AG20443 (cell line): ENCODE data around the gene CARD19.
A peak's percentile ranks its signal among the peaks of the same experiment; 100 is the strongest.
"Not testable (repeated sequence)": the region's sequence is repeated elsewhere in the genome, so short reads cannot be mapped to it uniquely, and the experiment has no call there.

Experiments used
- DNase-seq: peaks from one replicate; pipeline ENCODE4 v3.0.0; 2012; ENCODE audit warnings: low spot score, mixed read lengths

The CARD19 gene

DNA sequence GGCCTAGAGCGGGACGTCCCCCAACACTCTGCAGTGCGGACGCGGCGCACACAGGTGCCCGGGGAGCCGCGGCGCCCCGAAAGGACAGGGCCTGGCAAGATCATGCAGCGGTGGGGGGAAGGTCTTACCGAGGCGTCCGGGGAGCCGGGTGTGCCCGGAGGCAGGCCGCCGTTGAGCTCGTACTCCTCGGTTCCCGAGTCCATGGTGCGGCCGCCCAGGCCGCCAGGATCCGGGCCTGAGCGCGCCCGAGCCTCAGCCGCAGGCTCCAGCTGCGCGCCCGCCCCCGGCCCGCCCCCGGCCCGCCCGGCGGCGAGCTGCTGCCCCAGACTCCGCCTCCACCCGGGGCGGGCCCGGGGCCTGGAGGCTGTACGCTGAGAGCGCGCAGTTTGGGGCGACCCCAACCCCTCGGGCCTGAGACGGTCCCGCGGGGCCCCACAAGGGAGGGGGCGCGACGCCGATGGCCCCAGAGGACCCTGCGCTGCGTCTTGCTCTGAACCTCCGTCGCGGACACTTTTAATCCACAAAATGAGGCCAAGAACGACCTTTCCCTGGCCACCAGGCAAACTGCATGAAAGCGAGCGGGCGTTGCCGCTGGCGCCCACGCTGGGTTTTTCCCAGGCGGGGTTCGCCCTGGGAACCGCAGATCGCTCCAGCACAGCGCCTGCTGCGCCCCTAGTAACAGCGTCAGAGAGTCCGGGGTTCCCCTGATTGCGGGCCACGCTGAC, 38.2 kb downstream of the CARD19 start, which contains the start of gene NINJ1:
Gene NINJ1 (minus strand): TSS at position 237 of the 725 bp plus-strand sequence. CDS start 34 bp downstream, at position 203.
- DNase-seq, result peak; percentile 97

DNA sequence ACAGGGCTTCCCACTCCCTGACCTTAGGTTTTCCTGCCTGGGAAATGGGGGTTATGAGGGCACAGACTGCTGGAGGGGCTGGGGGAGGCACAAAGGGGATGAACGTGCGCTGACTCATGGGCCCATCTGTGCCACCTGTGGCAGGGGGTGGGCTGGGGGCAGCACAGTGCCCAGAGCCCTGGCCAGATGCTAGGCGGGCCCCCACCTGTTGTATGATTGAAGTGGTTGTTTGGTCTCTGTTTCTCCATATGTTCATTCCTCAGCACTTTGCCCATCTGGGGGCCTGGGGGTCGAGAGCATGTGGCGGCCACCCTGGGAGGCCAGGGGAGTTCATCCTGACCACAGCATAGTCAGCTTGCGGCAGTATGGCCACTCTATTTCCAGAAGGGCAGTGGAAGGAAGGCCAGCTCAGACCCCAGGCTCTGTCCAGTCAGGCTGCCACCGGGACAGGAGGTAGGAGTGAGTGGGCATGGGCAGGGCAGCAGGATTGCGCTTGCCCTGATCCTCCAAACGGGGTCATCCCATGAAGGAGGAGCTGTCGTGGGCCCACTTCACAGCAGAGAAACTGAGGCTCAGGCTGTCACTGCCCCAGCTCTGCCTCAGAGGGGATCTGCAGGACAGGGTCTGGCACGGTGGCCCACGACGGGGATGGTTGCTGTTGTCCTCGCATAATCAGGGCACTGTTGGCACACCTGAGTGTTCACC, 38.9 kb downstream of the CARD19 start:
- no peak for DNase-seq

DNA sequence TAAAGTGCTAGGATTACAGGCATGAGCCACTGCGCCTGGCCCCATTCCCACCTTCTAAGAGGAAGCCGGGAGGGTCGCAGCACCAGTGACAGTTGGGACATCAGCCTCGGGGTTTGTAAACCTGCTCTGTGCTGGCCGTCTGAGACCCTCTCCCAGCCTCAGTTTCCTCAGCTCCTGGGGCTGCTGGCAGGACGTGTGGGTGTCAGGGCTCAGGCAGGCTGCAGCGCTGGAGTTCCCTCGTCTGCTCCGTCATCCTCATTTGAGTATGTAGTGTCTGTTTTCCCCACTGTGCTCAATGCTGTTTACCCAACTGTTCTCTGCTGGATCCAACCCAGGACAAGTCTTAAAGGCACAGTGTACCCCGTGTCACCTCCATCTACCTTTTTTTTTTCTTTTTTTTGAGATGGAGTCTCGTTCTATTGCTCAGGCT, 40.0 kb downstream of the CARD19 start:
- DNase-seq, result peak; percentile 59

DNA sequence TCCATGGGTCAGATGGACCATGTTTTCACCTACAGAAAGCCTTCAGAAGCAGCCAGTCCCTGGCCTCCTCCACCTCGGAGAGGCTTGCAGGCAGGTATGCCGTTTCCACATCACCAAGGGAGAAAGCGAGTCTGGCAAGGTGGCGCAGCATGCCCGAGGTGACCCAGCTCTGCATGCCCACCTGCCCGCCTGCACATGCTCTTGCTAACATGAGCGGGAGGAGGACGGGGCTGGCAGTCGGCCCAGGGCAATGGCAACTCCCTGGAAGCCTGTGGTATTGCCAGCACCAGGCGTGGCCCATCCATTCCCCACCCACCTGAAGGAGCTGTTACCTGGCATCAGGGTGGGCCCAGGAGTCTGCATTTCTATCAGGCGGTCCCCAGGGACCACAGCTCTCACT, 41.3 kb downstream of the CARD19 start:
- DNase-seq, result no peak

DNA sequence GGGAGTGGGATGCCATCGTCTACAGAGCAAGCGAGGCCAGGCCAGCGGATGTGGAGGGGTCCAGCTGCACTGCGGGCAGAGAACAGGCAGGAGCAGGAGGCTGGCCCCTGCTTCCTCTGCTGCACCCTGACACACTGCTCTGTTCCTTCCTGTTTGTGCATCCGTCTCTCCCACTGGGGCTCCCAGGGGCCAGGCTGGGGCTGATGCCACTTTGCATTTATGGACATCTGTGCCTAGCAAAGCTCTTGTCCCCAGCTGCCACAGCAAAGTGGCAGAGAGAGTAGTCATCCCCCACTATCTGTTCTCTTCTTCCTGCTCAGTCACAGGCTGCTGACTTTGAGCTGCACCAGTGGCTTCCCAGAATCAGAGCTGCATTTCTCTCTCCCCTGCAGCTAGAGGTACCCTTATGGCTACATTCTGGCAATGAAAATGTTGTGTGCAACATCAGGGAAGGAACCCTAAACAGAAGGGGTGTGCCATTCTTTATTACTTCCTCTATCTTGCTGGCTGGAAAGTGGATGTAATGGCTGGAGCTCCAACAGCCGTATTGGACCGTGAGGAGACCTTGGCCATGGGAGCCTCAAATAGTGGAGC, 42.3 kb downstream of the CARD19 start:
- DNase-seq, result no peak

DNA sequence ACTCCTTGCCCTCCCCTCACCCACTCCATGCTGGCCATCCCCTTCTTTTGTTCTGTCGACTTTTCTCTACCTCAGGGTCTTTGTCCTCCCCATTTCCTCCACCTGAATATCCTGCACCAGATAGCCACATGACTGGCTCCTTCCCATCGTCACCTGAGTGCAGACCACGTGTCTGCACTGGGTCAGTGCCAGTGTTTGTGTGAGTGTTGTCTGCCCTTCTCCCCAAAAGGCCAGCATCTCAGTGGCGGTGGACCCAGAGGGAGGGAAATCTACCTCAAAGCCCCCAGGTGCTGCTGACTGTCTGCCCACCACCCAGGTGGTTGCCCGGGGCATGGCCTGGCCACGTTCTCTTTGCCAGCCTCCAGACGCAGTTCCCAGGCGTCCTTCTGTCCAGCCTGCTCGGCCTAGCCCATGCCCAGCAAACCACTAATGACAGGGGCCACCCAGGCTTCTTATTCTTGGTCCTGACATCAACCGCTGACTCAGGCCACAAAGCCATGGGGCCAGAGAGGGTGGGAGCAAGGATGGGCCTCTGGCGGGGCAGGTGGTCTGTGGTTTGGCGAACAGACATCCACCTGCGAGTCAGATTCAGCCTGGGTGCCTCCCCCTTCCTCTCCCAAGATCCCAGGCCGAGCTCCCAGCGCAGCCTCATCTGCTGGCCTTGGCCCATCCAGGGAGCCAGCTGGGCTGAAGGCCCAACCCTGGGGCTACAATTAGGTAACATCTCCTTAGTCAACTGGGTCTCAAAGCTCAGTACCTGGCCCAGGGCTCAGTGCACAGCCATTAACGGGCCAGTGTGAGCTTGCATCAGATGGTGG, 43.6 kb downstream of the CARD19 start:
- no peak for DNase-seq

DNA sequence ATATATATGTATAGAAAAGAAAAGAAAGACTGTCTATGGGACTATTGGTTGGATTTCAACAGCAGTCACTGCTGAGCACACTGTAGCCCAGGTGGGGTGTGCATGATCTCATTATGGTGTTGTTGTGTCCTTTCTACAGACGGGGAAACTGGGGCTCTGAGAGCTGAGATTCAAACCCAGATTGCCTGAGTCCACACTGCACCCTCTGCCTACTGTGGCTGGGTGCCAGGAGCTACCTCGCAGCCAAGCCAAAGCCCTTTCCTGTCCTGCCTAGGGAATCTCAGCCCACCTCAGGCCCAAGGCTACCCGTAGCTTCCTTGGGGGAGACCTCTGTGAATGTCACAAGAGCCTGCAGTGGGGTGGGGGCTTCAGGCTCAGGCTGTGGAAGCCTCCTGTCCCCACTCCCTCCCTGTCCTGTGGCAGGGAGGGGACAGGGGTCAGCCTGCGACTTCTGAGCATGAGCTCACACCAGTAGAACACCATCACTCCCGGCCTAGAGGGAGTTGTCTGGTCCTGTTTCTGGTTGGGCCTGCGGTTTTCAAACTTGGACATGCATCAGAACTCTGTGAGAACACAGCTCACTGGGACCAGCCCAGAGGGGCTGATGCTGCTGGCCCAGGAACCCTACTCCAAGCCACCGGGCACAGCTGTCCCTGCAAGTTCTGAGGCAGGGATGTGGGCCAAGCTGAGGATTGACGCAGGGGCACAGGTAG, 45.9 kb downstream of the CARD19 start:
- peak; percentile 43 for DNase-seq

DNA sequence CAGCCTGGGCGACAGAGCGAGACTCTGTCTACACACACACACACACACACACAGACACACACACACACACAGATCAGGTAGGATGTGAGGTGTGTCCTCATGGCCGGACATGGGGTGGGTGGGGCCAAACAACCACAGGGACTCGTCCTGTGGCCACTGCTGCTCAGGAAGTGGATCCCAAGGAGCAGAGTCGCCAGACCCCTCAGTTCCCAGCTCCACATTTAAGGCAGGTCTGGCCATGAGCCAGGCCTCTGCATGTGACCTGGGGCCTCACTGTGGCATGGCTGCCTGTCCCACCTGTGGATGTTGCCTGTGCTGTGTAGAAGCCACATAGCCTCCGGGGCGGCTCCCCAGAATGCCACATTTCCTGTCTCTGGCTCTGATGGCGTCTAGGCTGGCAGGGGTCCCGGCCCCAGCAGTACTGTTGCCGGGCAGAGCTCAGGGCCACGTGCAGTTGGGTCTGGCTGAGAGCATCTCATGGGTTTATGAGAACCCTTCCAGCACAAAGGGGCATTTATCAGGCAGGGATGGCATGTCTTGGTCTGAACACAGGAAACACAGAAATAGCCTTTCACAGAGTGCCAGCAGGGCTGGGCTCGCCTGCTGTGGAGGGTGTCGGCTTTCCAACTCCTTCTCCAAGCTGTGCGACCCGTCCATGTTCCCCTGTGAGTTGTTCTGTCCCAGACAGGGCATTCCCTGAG, 48.0 kb downstream of the CARD19 start:
- DNase-seq, result peak; percentile 30

DNA sequence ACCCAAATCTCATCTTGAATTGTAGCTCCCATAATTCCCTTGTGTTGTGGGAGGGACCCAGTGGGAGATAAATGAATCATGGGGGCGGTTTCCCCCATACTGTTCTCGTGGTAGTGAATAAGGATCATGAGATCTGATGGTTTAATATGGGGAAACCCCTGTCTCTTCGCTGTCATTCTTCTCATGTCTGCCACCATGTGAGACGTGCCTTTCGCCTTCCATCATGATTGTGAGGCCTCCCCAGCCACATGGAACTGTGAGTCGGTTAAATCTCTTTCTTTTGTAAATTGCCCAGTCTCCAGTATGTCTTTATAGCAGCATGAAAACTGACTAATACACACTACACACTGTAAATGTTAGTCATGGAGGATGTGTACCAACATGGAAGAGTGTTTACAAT, 50.7 kb downstream of the CARD19 start:
- DNase-seq, result not testable (repeated sequence)

DNA sequence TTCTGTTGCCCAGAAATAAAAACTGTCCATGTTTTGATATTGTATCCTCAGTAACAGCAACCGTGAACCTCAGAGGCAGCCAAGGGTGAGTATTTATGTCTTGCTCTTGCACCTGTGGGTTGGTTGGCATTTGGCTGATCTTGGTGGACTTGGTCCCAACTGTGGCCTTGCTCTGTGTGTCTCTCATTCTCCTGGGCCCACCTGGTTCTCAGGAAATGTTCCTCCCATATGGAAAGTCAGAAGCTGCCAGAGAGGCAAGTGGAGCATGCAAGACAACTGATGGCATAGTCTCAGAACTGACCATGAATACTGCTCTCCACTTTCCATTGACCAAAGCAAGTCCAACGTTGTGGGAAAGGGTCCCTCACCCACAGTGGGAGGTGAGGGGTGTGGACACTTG, 51.6 kb downstream of the CARD19 start:
- no peak for DNase-seq

DNA sequence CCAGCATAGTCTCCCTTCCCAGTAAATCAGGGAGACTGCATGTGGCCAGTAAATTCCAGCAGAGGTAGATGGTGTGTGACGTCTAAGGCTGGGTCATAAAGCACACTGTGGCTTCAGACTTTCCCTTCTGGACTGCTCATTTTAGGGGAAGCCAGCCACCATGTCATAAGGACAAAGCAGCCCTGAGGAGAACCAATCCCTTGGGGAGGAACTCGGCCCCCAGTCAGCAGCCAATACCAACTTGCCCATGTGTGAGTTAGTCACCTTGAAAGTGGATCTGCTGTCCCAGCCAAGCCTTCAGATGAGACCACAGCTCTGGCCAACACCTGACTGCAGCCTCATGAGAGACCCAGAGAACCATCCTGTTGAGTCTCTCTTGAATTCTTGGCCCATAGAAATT, 52.7 kb downstream of the CARD19 start:
- no peak for DNase-seq

DNA sequence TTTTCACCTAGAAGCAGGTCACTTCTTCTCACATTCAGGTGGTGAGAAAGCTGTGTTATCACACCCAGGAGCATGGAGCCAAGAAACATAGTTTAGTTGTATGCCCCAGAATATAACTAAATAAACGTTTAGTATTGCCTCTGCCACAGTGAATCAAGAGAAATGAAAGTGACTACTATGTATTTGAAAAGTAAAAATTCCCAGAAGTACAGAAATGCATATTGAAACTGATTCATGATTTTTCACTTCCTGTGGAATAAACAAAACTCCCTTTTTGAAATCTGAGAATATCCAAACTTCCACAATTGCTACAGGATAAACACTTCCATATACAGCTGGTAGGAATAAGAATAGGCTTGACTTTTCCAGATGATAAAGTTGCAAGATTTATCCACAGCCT, 53.3 kb downstream of the CARD19 start:
- DNase-seq, result no peak

DNA sequence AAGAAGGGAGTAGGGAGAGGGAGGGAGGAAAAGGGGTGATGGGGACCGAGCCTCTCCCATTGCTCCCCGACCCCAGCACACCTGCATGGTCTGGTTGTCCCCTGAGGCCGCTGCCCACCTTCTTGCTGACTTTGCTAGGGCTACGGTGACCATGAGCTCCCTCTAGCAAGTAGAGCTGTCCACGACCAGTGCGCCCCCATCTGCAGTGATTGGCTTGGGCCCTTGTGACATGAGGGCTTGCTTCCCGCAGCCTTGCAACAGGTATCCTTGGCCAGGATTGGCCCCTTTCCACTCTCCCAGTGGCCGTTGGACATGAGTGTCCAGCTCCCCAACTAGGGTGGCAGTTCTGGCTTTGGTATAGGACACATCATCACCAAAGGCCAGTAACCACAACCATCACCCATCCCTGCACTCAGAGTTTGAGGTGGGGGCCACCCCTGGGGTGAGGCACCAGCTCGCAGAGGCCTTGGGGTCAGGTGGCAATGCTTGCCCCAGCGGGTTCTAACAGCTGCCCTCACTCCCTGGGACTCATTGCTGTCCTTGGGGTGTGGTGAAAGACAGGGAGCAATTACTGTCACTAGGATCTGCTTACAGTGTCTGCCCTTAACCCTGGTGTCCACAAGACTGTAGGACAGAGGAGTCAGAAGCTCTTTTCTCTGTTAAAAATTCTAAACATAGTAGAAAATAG, 55.2 kb downstream of the CARD19 start:
- DNase-seq, result no peak

DNA sequence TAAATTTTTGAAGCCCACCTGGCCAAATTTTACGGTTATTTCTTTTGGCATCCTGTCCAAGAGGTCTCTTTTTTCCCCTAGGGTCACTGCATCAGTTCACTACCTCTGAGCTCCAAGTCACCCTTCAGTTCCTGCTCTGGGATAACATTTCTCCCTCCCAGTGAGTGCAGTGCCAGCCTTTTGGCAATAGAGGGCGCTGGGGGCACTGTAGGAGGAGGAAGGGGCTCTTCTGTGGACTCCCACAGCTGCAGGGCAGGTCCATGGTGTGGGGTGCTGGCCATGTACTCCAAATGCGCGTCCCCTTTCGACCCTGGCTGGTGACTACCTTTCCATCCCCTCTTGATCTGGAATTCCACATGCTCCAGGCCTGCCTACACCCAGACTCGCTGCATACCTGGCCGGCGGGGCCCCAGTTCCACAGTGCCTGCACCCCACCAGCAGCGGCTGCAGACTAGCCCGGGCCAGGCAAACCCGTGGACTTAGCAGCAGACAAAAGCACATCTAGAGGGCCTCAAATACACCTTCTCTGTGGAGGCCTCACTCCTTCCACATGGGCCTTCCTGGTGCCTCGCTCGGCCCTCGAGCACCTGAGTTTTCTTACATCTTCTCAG, 58.4 kb downstream of the CARD19 start:
- peak; percentile 49 for DNase-seq

DNA sequence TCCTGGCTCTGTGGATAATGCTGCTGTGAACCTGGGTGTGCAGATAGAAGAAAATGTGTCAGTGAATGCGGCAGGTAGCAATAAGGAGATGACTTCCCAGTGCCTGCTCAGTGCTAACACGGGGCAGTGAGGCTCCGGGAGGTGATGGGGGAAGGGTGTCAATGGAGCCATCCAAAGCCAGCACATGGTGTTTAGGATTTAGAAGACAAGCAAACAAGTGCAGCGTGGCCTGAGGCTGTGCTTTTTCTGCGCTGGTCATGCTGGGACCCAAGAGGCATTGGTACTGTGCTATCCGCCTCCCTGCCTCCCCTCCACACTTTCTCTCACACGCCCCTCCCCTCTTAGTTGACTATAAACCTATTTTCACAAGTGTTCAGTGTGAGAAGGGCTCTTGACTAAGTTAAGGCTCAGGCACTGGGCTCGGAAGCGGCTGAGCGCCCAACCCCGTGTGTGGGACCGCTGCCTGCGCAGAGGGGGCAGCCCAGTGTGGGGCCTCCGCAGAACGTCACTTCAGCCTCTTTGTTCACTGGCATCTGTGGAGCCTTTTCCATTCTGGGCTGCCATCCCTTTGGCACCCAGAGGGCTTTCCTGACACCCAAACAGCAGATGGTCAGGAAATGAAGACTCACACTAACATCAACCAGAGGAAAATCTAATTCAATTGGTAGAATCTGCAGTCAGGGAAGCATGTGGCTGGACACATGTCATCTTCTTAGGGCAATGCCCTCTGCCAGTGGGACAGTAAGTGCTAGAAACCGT, 59.9 kb downstream of the CARD19 start:
- DNase-seq, result no peak

DNA sequence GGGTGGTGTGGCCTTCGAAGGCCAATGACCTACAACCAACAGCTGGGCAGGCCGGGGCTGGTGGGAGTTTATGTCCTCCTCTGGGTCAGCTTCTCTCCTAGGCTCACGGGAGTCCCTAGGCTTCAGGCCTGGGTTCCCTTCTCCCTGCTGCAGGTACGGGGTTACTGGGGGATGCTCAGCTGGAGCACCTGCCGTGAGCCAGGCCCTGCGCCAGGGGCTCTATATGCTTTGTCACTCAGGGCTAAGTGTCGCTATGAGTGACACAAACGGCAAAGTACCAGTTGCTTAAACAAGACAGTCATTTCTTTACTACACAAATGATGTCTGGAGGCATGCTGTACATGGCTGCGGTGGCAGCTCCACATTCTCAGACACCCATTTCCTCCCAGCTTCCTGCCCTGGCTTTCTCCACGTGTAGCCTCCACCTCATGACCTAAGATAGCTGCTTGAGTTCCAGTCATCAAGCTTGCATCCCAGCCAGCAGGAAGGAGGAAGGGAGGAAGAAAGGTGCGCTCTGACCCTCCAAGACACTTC, 60.5 kb downstream of the CARD19 start:
- no peak for DNase-seq

DNA sequence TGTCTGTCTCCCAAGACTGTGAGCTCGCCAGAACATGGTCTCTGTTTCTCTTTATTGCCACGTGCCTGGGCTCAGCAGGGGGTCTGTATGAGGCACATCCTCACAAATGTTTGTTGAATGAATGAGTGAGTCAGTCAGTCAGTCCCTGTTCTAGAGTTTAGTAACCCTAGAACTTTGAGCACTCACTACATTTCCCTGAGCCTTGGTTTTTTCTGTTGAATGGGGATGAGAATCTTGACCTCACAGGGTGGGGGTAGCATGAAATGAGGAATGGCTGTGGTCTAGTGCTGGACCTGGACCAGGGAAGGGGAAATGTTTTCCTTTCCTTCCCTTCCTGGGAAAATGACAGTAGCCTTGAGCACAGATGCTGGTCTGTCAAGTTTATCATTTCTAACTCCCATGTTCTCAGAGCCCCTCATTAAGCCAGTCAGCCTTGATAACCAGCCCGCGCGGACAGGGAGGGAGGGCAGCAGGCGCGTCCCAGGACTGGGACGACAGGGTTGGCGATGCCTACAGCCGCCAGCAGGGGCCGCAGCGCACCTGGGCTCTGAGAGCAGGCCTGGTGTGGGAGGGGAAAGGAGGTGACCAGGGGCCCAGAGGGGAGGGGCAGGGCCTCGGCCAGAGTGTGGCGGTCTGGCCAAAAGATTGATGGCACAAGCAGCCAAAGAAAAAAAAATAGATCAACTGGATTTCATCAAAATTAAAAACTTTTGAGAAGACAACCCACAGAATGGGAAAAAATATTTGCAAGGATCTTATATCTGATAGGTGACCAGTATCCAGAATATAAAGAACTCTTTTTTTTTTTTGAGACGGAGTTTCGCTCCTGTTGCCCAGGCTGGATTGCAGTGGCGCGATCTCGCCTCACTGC, 63.8 kb downstream of the CARD19 start:
- peak; percentile 94 for DNase-seq
